Measurements from ENCODE around the gene GNG7. TPM values are rescaled to one million over a fixed set of nuclear protein-coding genes. Genes with fewer than 3 reads are reported as not detected.

GNG7 gene
- total RNA-seq, 1 donor from 2014 or later, result 0.06 TPM

DNA sequence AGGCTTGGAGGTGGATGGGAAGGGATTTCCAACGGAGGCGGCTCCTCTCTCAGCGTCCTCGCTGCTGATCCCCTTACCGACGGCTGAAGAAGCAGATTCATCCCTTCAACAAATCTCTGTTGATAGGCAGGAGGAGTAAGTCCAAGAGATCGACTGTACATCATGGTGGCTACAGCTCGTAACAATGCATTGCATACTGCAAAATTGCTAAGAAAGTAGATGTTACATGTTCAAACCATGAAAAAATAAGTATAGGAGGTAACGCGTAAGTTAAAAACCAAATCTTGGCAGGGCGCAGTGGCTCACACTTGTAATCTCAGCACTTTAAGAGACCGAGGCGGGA is 37.8 kb upstream of the GNG7 start:
- TF ChIP-seq, protein P1, sequence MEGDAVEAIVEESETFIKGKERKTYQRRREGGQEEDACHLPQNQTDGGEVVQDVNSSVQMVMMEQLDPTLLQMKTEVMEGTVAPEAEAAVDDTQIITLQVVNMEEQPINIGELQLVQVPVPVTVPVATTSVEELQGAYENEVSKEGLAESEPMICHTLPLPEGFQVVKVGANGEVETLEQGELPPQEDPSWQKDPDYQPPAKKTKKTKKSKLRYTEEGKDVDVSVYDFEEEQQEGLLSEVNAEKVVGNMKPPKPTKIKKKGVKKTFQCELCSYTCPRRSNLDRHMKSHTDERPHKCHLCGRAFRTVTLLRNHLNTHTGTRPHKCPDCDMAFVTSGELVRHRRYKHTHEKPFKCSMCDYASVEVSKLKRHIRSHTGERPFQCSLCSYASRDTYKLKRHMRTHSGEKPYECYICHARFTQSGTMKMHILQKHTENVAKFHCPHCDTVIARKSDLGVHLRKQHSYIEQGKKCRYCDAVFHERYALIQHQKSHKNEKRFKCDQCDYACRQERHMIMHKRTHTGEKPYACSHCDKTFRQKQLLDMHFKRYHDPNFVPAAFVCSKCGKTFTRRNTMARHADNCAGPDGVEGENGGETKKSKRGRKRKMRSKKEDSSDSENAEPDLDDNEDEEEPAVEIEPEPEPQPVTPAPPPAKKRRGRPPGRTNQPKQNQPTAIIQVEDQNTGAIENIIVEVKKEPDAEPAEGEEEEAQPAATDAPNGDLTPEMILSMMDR (conservative IDR thresholded peaks at IDR 0.05; ENCODE audit: low read depth, low read length), result no peak
- no peak overlapping the region for H3K4me3 ChIP-seq (ENCODE audit: low read depth, low read length)
- DNase-seq (ENCODE audit: low read depth), result no peak

- TF ChIP-seq, protein P1 (conservative IDR thresholded peaks at IDR 0.05; ENCODE audit: low read depth, low read length), result no peak
- peak within 1 kb of the TSS; percentile 98 for H3K4me3 ChIP-seq (ENCODE audit: low read depth, low read length)
- DNase-seq (ENCODE audit: low read depth), result peak; percentile 70
Observed at GRCh38 chr19:2739602-2740313, 37.3 kb upstream of the GNG7 start, which contains the start of gene SLC39A3. Gene SLC39A3 (minus strand): TSS chr19:2740017. CDS start chr19:2737257, 2,760 bp downstream.

GRCh38 chr19:2736550-2737190 is 34.2 kb upstream of the GNG7 start:
- DNase-seq (ENCODE audit: low read depth), result no peak
- TF ChIP-seq, protein P1 (conservative IDR thresholded peaks at IDR 0.05; ENCODE audit: low read depth, low read length), result no peak
- H3K4me3 ChIP-seq (ENCODE audit: low read depth, low read length), result no peak overlapping the region

DNA sequence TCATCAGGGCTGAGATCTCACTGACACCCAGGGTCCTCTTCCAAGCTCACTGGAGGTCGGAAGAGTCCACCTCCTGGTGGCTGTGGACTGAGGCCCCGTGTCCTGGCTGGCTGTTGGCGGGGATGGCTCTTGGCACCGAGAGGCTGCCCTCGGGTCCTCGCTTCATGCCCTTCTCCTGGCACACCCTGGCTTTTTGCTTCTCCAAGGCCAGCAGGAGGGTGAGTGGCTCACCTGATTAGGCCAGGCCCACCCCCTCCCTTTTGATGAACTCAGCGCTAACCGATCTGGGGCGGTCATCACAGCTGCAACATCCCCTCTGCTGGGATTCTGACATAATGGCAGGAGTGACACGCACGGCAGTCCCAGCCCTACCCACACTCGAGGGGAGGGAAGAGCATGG is 32.9 kb upstream of the GNG7 start:
- TF ChIP-seq, protein P1 (conservative IDR thresholded peaks at IDR 0.05; ENCODE audit: low read depth, low read length), result no peak
- no peak for DNase-seq (ENCODE audit: low read depth)
- H3K4me3 ChIP-seq (ENCODE audit: low read depth, low read length), result no peak overlapping the region

DNA sequence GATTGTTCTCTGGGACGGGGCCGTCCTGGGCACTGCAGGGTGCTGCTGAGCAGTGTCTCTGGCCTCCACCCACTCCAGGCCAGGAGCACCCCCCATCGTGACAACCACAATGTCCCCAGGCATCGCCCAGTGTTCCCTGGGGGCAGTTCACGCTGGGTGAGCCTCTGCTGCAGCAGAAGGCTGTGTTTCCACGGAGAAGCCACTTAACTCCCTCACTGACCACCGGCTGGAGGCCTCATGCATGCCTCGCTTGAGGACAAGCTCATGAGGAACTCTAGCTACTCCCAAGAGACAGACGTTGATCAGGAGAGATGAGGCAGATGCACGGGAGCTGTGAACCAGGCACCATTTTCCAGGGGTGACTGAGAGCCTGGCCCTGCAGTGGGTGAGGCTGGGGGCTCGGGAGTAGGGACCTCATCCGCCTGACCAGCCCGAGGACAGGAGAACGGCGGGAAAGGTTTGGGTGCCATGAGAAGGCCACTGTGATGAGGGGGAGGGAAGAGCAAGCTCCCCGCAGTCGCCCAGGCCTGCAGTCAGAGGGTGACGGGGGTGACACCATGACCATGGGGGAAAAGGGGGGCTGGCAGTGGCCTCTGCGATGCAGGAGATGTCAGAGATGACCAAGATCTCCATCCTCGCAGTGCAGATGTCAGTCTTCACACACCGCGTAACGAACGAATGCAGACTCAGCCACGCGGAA is 32.2 kb upstream of the GNG7 start:
- no peak overlapping the region for H3K4me3 ChIP-seq (ENCODE audit: low read depth, low read length)
- no peak for DNase-seq (ENCODE audit: low read depth)
- TF ChIP-seq, protein P1 (conservative IDR thresholded peaks at IDR 0.05; ENCODE audit: low read depth, low read length), result no peak

GRCh38 chr19:2733930-2734588 is 31.6 kb upstream of the GNG7 start:
- no peak overlapping the region for H3K4me3 ChIP-seq (ENCODE audit: low read depth, low read length)
- DNase-seq (ENCODE audit: low read depth), result no peak
- TF ChIP-seq, protein P1 (conservative IDR thresholded peaks at IDR 0.05; ENCODE audit: low read depth, low read length), result no peak

Measured in epithelial cell of proximal tubule (primary cell).